Nephron progenitor cell (in vitro differentiated cells): ENCODE results near the gene METRNL.

Experiments
- DNase-seq: peaks from one replicate; pipeline ENCODE4 v3.0.0; 2021
- H3K27ac Mint-ChIP-seq: 2 replicates; pipeline ENCODE4 v1.8.0; 2021; ENCODE audit warnings: mild to moderate bottlenecking, moderate library complexity, mixed read lengths
- H3K27me3 Mint-ChIP-seq: 2 replicates; pipeline ENCODE4 v1.8.0; 2021; ENCODE audit warnings: mild to moderate bottlenecking, low read depth, mixed read lengths; ENCODE audit not compliant: poor library complexity
- H3K36me3 Mint-ChIP-seq: 2 replicates; pipeline ENCODE4 v1.8.0; 2021; ENCODE audit warnings: low read depth, mixed read lengths
- H3K4me1 Mint-ChIP-seq: 2 replicates; pipeline ENCODE4 v1.8.0; 2021; ENCODE audit warnings: mixed read lengths
- H3K4me3 Mint-ChIP-seq: 2 replicates; pipeline ENCODE4 v1.8.0; 2021; ENCODE audit warnings: mild to moderate bottlenecking, moderate library complexity, mixed read lengths
- H3K9me3 Mint-ChIP-seq: 2 replicates; pipeline ENCODE4 v1.8.0; 2021; ENCODE audit warnings: mild to moderate bottlenecking, moderate library complexity, mixed read lengths
- CTCF ChIP-seq: fragments of 200-600 bp; sonication (generic); IDR thresholded peaks from 2 replicates; pipeline ENCODE4 v1.5.0; 2021; ENCODE audit warnings: antibody characterized with exemption

The METRNL gene

DNA sequence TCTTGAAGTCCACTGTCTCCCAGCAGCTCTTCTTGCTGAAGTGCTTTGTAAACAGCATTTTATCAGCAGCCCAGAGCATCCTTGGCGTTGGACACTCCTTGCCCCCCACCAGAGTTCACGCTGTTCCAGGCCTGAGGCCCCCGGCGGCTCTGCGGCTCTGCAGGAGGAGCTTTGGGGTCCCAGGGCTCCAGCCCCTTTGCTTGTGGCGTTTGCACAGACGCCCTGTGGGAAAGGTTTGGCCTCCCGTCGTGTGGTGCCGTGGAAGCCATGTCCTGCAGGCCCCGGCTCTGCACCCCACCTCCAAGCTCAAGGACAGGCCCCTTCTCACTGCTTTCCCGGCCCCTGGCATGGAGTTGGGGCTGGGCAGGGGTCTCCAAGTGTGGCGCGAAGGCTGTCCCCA is 14.1 kb downstream of the METRNL start:
- peaks cover 25% of the 10 kb centered on the region for H3K4me1 Mint-ChIP-seq
- no peak for DNase-seq
- no peak overlapping the region for H3K27ac Mint-ChIP-seq
- TF ChIP-seq CTCF = no peak
- peaks cover 2% of the 10 kb centered on the region for H3K27me3 Mint-ChIP-seq
- no peaks in the 10 kb centered on the region for H3K9me3 Mint-ChIP-seq
- no peak overlapping the region for H3K4me3 Mint-ChIP-seq
- peaks cover 9% of the 10 kb centered on the region for H3K36me3 Mint-ChIP-seq

DNA sequence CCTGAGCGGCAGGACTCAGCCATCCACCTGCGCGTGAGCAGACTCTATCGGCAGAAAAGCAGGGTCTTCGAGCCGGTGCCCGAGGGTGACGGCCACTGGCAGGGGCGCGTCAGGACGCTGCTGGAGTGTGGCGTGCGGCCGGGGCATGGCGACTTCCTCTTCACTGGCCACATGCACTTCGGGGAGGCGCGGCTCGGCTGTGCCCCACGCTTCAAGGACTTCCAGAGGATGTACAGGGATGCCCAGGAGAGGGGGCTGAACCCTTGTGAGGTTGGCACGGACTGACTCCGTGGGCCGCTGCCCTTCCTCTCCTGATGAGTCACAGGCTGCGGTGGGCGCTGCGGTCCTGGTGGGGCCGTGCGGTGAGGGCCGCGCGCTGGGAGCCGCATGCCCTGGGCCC is 14.9 kb downstream of the METRNL start:
- Mint-ChIP-seq H3K4me1 (peaks cover 24% of the 10 kb centered on the region), H3K27ac (no peak overlapping the region), H3K27me3 (peaks cover 2% of the 10 kb centered on the region), H3K4me3 (no peak overlapping the region), H3K9me3 (no peaks in the 10 kb centered on the region), H3K36me3 (peaks cover 9% of the 10 kb centered on the region)
- TF ChIP-seq CTCF = no peak
- DNase-seq = no peak

DNA sequence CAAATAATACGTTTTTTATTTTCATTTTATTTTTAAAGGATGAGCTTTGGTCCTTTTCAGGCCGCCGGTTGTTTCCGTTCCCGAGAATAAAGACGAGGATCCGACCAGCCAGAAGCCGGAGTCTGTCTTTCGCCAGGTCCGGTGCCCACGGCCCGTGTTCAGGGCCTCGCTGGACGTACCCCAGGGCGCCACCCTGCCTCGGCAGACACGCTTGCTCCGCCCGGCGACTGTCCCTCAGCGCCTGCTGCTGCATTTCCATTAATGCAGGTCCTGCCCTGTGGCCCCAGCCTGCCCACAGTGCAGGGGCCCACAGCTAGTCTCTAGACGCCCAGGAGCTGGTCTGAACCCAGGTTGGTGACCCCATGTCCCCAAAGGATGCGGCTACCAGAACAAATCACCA is 15.6 kb downstream of the METRNL start:
- H3K27me3 Mint-ChIP-seq = peaks cover 2% of the 10 kb centered on the region
- no peak overlapping the region for H3K4me3 Mint-ChIP-seq
- H3K36me3 Mint-ChIP-seq = peaks cover 9% of the 10 kb centered on the region
- no peak for DNase-seq
- H3K4me1 Mint-ChIP-seq = peaks cover 25% of the 10 kb centered on the region
- no peaks in the 10 kb centered on the region for H3K9me3 Mint-ChIP-seq
- no peak overlapping the region for H3K27ac Mint-ChIP-seq
- TF ChIP-seq CTCF = no peak

DNA sequence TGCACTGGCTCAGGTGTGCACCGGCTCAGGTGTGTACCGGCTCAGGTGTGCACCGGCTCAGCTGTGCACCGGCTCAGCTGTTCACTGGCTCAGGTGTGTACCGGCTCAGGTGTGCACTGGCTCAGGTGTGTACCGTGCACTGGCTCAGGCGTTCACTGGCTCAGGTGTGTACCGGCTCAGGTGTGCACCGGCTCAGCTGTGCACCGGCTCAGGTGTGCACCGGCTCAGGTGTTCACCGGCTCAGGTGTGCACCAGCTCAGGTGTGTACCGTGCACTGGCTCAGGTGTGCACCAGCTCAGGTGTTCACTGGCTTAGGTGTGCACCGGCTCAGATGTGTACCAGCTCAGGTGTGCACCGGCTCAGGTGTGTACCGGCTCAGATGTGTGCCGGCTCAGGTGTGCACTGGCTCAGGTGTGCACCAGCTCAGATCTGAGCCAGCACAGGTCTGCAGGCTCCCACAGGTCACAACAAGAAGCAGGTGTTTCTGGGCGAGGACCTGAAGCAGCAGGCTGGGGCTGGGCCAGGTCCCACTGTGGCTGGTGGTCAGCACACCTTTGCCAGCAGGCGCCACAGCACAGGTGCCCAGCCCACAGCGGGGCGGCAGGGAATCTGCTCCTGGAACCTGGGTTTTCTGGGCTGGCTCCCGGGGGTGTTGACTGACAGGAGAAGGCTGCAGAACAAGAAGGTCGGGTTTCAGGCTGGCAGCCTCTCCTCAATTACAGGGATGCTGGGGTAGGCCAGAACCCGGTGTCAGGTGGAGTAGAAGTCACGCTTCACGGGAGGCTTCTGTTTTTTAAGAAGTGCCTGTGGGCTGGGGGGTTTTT is 17.2 kb downstream of the METRNL start:
- H3K36me3 Mint-ChIP-seq = peaks cover 9% of the 10 kb centered on the region
- DNase-seq = peak; percentile 44
- no peaks in the 10 kb centered on the region for H3K9me3 Mint-ChIP-seq
- H3K4me3 Mint-ChIP-seq = peak overlapping the region; percentile 44
- no peak for TF ChIP-seq CTCF
- H3K27ac Mint-ChIP-seq = no peak overlapping the region
- peaks cover 2% of the 10 kb centered on the region for H3K27me3 Mint-ChIP-seq
- peaks cover 36% of the 10 kb centered on the region for H3K4me1 Mint-ChIP-seq

- Mint-ChIP-seq H3K4me3 (no peak overlapping the region), H3K27me3 (peaks cover 2% of the 10 kb centered on the region), H3K36me3 (peaks cover 9% of the 10 kb centered on the region), H3K27ac (no peak overlapping the region), H3K9me3 (no peaks in the 10 kb centered on the region), H3K4me1 (peaks cover 41% of the 10 kb centered on the region)
- TF ChIP-seq CTCF = no peak
- no peak for DNase-seq
These were observed 18.4 kb downstream of the METRNL start for GRCh38 chr17:83097831-83098230.
